ENCODE measurements around the gene RNASE12. TPM values are rescaled to one million over a fixed set of nuclear protein-coding genes. Genes with fewer than 3 reads are reported as not detected.

The RNASE12 gene
- not detected for total RNA-seq

- DNase-seq, result no peak
- WGBS, 2 donors, result 80 to 87% methylated on average over 4 of the region's 4 CpGs
- no peaks in the 10 kb centered on the region for H3K4me1 ChIP-seq
- no peaks in the 10 kb centered on the region for H3K9me3 ChIP-seq
- no peak within 1 kb of the TSS for H3K27ac ChIP-seq
- TF ChIP-seq CTCF (IDR thresholded peaks at IDR 0.05), result no peak
- no peaks in the 10 kb centered on the region for H3K27me3 ChIP-seq
- ATAC-seq (ENCODE audit: low FRiP score in 2 of 2), result peak in 1 of 2 donors; percentile 51
- H3K36me3 ChIP-seq, result no peaks in the 10 kb centered on the region
- H3K4me3 ChIP-seq, result no peak within 1 kb of the TSS
These were observed at the start of gene RNASE12 for GRCh38 chr14:20591235-20591634. RNASE12 (minus strand) TSS chr14:20591376; CDS start chr14:20590723, 653 bp downstream.

GRCh38 chr14:20632831-20633691 is 41.9 kb upstream of the RNASE12 start:
- H3K27ac ChIP-seq, result no peak overlapping the region
- DNase-seq (no peak), ATAC-seq (ENCODE audit: low FRiP score in 2 of 2) (peak in 1 of 2 donors; percentile 63)
- H3K27me3 ChIP-seq, result peaks cover 0 to 10% (median under 1%) of the 10 kb centered on the region in 4 donors
- no peaks in the 10 kb centered on the region for H3K36me3 ChIP-seq
- H3K4me3 ChIP-seq, result peak overlapping the region in 3 of 4 donors; percentile 20 to 40 (median 37)
- WGBS, 2 donors, result 4 to 6% methylated on average over 45 of the region's 45 CpGs
- H3K4me1 ChIP-seq, result peaks cover 23 to 33% (median 26%) of the 10 kb centered on the region in 4 donors
- H3K9me3 ChIP-seq, result no peaks in the 10 kb centered on the region
- no peak for TF ChIP-seq CTCF (IDR thresholded peaks at IDR 0.05)
- no peak for TF ChIP-seq POLR2AphosphoS5 (IDR thresholded peaks at IDR 0.05)
- TF ChIP-seq POLR2A (IDR thresholded peaks at IDR 0.05), result no peak
- TF ChIP-seq EP300 (IDR thresholded peaks at IDR 0.05), result no peak

GRCh38 chr14:20632448-20632830 is 41.3 kb upstream of the RNASE12 start:
- DNase-seq (no peak), ATAC-seq (ENCODE audit: low FRiP score in 2 of 2) (no peak)
- H3K36me3 ChIP-seq, result no peaks in the 10 kb centered on the region
- H3K27me3 ChIP-seq, result peaks cover 0 to 10% (median under 1%) of the 10 kb centered on the region in 4 donors
- H3K9me3 ChIP-seq, result no peaks in the 10 kb centered on the region
- no peak overlapping the region for H3K27ac ChIP-seq
- peaks cover 23 to 33% (median 26%) of the 10 kb centered on the region in 4 donors for H3K4me1 ChIP-seq
- TF ChIP-seq CTCF (IDR thresholded peaks at IDR 0.05) (no peak), POLR2A (IDR thresholded peaks at IDR 0.05) (no peak), POLR2AphosphoS5 (IDR thresholded peaks at IDR 0.05) (no peak), EP300 (IDR thresholded peaks at IDR 0.05) (no peak)
- WGBS, 2 donors, result 1 to 6% methylated on average over 19 of the region's 19 CpGs
- H3K4me3 ChIP-seq, result peak overlapping the region in 3 of 4 donors; percentile 20 to 40 (median 37)

- H3K27me3 ChIP-seq, result peaks cover 0 to 10% (median under 1%) of the 10 kb centered on the region in 4 donors
- no peaks in the 10 kb centered on the region for H3K9me3 ChIP-seq
- peak; percentile 70 to 78 for ATAC-seq (ENCODE audit: low FRiP score in 2 of 2)
- H3K27ac ChIP-seq, result no peak overlapping the region
- peak; percentile 66 to 86 for DNase-seq
- H3K4me3 ChIP-seq, result peak overlapping the region; percentile 5 to 40 (median 28)
- peaks cover 23 to 35% (median 26%) of the 10 kb centered on the region in 4 donors for H3K4me1 ChIP-seq
- no peak for TF ChIP-seq POLR2AphosphoS5 (IDR thresholded peaks at IDR 0.05)
- no peak for TF ChIP-seq EP300 (IDR thresholded peaks at IDR 0.05)
- no peak for TF ChIP-seq CTCF (IDR thresholded peaks at IDR 0.05)
- no peak for TF ChIP-seq POLR2A (IDR thresholded peaks at IDR 0.05)
- H3K36me3 ChIP-seq, result no peaks in the 10 kb centered on the region
- 1 to 3% methylated on average over 15 to 18 of the region's 18 CpGs for WGBS, 2 donors
These were observed 40.8 kb upstream of the RNASE12 start for GRCh38 chr14:20631880-20632389.
